HTR-8/SVneo (cell line): ENCODE results near the gene CSH2.

ENCODE experiments used
- DNase-seq: peaks from one replicate; pipeline ENCODE4 v3.0.0; 2011; ENCODE audit warnings: low spot score, mixed read lengths; ENCODE audit not compliant: insufficient read length
- FAIRE-seq: peaks from 2 replicates; lab custom pipeline; 2011; peaks lifted over from hg19 to GRCh38; lab: Jason Lieb, UNC

Gene CSH2

DNA sequence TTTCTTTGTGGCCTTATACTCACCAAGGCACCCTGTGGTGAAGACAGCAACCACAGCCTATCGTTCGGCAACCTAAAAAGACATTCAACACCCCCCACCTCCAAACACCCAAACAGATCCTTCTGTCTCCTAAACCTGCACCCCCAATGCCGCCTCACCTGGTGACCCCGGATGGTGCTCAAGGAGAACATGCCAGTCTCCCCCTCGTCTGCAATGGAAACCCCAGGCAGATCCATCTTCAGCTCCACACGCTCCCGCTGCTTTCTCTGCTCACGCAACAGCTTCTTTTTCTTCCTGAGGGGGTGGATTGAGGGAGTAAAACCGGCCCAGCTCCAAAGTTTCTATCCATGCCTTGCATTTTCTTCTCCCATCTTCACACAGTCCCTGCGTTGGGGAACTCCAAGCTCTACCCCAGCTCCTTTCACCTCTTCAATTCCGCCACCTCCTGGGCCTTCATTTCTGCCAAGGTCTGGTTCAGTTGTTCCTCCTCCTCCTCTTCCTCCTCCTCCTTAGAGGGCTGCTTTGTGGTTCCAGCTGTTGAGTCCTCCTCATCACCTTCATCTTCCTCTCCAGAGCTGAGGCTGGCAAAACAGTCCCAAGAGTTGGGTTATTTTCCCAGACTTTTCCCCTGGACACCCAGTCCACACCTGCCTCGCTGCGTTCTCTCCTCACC is 49.7 kb downstream of the CSH2 start:
- FAIRE-seq, result no peak
- no peak for DNase-seq

GRCh38 chr17:63822537-63822936 is 50.9 kb downstream of the CSH2 start:
- FAIRE-seq, result no peak
- DNase-seq, result no peak
